Left lobe of liver (tissue), 1 donor: ENCODE data around the gene RAD54L2. TPM values are rescaled to one million over a fixed set of nuclear protein-coding genes. Genes with fewer than 3 reads are reported as not detected.

ENCODE experiments used
- total RNA-seq: library from RNA; stranded (reverse); gene quantifications from one replicate; pipeline ENCODE4 v1.2.1, GENCODE V29; 2021
- donor health status: DM: no; HTN: yes; CAD: no.

The RAD54L2 gene
- total RNA-seq, 1 donor from 2014 or later: 22.7 TPM

Other genes starting within 250 kb of the RAD54L2 start
- gene MANF, start 153.4 kb upstream of the RAD54L2 start, total RNA-seq: 80.9 TPM
- 10.3 TPM for gene RBM15B, start 147.4 kb upstream of the RAD54L2 start, total RNA-seq
- 8.8 TPM for gene DCAF1, start 38.7 kb upstream of the RAD54L2 start, total RNA-seq
- 39.2 TPM for gene TEX264, start 132.5 kb downstream of the RAD54L2 start, total RNA-seq
- gene GRM2, start 168.3 kb downstream of the RAD54L2 start, total RNA-seq: 0.05 TPM
- not detected for gene IQCF6, start 240.5 kb downstream of the RAD54L2 start, total RNA-seq